ENCODE data around the gene TMEM234.
"Not testable (repeated sequence)": the region's sequence is repeated elsewhere in the genome, so short reads cannot be mapped to it uniquely, and the experiment has no call there.

Gene TMEM234

DNA sequence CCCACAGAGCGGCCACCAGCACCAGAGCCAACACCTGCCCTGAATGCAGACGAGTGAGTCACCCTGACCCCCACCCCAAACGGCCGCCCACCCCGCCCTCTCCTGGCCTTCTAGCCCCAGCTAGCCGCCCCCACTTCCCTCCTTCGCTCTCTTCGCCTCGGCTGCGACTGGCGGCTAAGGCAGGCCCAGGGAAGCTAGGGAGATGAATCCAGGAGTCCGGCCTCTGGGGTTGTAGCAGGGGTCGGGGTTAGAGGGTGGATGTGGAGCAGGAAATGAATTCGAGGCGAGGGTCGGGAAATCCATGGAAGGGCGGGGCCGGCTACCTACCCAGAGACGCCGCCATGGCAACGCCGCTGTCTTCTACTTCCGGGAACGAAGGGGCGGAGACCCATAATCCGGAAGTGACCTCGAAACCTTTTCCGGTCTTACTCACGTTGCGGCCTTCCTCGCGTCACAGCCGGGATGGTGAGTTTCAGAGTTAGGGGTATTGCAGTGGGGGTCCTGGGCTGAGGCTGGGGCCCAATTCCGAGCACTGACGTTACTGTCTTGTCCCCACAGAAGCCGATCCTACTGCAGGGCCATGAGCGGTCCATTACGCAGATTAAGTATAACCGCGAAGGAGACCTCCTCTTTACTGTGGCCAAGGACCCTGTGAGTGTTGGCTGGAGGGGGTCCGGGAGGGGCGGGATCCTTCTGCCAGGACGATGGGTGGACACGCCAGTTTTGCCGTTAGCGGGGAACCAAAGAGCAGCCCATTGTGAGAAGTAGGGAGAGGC lies at the start of gene TMEM234, which contains the start of gene EIF3I:
TMEM234 (minus strand) TSS at position 374 of the 776 bp plus-strand sequence; CDS start at position 343, 31 bp downstream.
EIF3I (plus strand) TSS at position 428 of the 776 bp plus-strand sequence; CDS start at position 463, 35 bp downstream.
- peak; percentile 94 for DNase-seq

DNA sequence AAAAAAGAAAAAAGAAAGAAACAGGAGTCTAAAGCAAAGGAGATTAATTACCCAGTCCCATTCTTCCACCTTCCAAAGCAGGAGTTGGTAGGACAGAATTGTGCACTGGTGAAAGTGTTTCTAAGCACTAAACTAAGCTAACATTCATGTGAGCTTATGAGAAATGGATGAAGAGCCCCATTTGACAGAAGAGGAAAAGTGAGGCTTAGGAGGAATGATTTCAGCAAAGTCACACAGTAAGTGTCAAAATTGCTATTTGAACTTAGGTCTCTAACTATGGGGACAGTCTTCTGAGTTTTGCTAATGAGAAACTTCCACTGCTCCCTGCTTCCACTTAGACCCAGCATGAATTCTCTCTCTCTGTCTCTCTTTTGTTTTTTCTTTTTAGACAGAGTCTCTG lies 47.6 kb upstream of the TMEM234 start:
- no peak for DNase-seq

GRCh38 chr1:32266921-32267591 lies 44.9 kb upstream of the TMEM234 start:
- DNase-seq: no peak

GRCh38 chr1:32265846-32266245 lies 43.7 kb upstream of the TMEM234 start:
- DNase-seq: no peak

GRCh38 chr1:32263744-32264143 lies 41.6 kb upstream of the TMEM234 start:
- DNase-seq: no peak

DNA sequence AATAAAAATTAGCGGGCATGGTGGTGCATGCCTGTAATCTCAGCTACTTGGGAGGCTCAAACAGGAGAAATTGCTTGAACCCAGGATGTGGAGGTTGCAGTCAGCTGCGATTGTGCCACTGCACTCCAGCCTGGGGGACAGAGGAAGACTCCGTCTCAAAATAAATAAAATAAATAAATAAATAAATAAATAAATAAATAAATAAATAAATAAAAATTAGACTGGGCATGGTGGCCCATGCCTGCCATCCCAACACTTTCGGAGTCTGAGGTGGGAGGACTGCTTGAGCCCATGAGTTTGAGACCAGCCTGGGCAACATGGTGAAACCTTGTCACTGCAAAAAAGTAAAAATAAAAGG lies 41.1 kb upstream of the TMEM234 start:
- not testable (repeated sequence) for DNase-seq

DNA sequence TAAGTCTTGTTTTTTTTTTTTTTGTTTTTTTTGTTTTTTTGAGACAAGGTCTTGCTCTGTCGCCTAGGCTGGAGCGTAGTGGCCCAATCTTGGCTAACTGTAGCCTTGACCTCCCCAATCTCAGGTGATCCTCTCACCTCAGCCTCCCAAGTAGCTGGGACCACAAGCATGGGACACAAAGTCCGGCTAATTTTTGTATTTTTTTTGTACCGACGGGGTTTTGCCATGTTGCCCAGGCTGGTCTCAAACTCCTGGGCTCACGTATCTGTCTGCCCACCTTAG lies 35.0 kb upstream of the TMEM234 start:
- DNase-seq: no peak

- DNase-seq: no peak
Measured at GRCh38 chr1:32256473-32257226, 34.5 kb upstream of the TMEM234 start.

DNA sequence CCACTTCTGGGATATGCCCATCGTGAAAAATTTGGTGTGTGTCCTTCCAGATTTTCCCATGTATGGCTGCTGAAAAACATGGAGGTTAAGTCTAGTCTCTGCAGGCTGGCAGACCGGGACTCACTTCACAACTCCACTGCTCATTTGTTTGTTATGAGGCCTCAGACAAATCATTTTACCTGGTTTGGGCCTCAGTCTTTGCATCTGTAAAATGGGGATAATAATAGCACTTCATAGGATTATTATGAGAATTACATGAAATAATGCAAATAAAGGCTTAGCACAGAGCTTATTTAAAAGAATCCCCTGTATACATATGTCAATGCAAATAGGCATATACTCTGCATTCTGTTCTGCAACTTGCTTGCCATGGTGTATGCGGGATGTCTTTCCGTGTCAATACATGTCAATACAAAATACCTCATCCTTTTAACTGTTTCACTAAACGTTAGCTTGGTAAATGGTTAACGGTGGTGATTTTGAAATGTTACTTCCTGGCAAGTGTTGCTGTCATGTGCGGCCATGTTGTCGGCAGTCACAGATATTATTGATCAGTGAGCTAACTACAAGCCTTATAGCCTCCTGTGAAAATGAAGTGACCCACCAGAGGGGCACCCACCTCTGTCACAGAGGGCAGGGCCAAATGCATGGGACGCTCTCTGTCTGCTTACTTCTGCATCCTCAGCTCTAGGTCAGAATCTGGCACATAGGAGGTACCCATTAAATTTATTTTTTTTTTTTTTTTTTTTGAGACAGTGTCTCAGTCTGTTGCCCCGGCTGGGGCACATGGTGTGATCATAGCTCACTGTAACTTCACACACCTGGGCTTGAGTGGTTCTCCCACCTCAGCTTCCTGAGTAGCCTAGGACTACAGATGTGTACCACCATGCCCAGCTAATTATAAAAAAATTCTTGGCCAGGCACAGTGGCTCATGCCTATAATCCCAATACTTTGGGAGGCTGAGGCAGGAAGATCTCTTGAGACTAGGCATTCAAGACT lies 33.2 kb upstream of the TMEM234 start:
- no peak for DNase-seq

- no peak for DNase-seq
Measured at GRCh38 chr1:32250893-32251716, 29.0 kb upstream of the TMEM234 start, which contains the start of gene LCK. Gene LCK (plus strand): TSS chr1:32251265. CDS start chr1:32274330, 23,065 bp downstream.

DNA sequence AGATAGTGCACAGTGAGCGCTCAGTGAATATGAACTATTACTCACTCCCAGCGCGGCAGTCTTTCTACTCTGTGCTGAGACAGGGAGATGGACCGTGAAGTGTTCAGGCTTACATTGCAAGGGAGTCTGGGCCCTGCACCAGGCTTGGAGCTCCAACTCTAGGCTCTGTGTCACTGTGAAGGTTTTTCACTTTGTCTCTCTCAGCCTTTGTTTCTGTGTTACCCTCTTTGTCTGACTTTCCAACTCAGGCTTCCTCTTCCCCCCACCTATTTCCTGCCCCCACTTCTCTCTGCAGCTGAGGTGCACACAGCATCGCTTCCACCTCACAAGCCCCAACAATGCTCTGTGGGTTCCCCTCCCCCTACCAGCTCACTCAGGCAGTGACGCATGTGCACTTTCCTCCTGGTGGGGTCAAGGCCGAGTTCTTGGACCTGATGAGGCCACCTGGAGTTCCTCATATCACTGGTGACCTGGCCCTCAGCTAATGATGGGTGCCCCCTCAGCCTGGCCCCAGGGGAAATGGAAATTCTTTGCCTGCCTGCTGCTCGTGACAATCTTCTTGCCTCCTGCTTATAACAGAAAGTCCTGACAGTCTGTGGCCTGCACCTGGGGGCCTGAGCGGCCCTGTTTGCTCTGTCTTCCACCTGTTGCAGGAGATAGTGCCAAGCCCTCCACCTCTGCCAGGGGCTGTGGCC lies 27.8 kb upstream of the TMEM234 start:
- DNase-seq: no peak

GRCh38 chr1:32247983-32248889 lies 26.1 kb upstream of the TMEM234 start:
- peak; percentile 73 for DNase-seq

GRCh38 chr1:32247452-32247851 lies 25.3 kb upstream of the TMEM234 start:
- no peak for DNase-seq

- no peak for DNase-seq
Measured at GRCh38 chr1:32246888-32247273, 24.7 kb upstream of the TMEM234 start, which contains the start of gene FAM167B. Gene FAM167B (plus strand): TSS chr1:32247222. CDS start chr1:32247422, 200 bp downstream.

GRCh38 chr1:32242341-32242851 lies 20.2 kb upstream of the TMEM234 start:
- no peak for DNase-seq

- no peak for DNase-seq
Measured at GRCh38 chr1:32241001-32241763, 19.0 kb upstream of the TMEM234 start.

GRCh38 chr1:32240140-32240951 lies 18.2 kb upstream of the TMEM234 start:
- DNase-seq: peak; percentile 32

DNA sequence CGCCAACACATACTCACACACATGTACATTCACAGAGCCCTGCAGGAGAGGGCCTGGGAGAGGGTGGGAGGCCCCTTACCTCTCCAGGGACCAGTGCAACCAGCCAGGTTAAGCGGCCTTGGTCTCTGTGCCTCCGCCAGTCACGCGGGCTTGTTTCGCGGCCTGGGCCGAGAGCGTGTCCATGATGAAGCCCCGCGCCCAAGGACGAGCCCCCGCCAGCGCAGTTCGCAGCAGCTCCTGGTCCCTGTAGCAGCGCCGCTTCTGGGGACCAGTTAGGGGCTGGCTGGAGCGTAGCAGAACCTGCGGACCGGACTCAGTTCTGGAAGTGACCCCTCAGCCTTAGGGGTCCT lies 17.6 kb upstream of the TMEM234 start:
- DNase-seq: no peak
